ENCODE data around the gene TTLL1.
A peak's percentile ranks its signal among the peaks of the same experiment; 100 is the strongest.
"Not testable (repeated sequence)": the region's sequence is repeated elsewhere in the genome, so short reads cannot be mapped to it uniquely, and the experiment has no call there.

TTLL1 gene

GRCh38 chr22:43031617-43032016 lies 57.6 kb downstream of the TTLL1 start:
- H2AFZ ChIP-seq (ENCODE audit: low read depth), result no peak overlapping the region
- H3K4me1 ChIP-seq (ENCODE audit: low read depth, poor library complexity, severe bottlenecking), result no peaks in the 10 kb centered on the region
- TF ChIP-seq CTCF (conservative IDR thresholded peaks at IDR 0.05; ENCODE audit: low read depth, low read length), result no peak
- H3K4me2 ChIP-seq, result no peak overlapping the region
- no peak overlapping the region for H3K4me3 ChIP-seq (IDR thresholded peaks at IDR 0.05; ENCODE audit: insufficient read depth, low read depth, low read length)
- no peaks in the 10 kb centered on the region for H4K20me1 ChIP-seq (ENCODE audit: insufficient read depth)
- H3K79me2 ChIP-seq (ENCODE audit: insufficient read depth, low read depth), result no peaks in the 10 kb centered on the region
- no peaks in the 10 kb centered on the region for H3K36me3 ChIP-seq (ENCODE audit: insufficient read depth)
- H3K27ac ChIP-seq, result no peak overlapping the region
- H3K27me3 ChIP-seq (ENCODE audit: insufficient read depth, low read depth), result no peaks in the 10 kb centered on the region
- no peak overlapping the region for H3K9ac ChIP-seq

GRCh38 chr22:43018615-43019014 lies 70.6 kb downstream of the TTLL1 start:
- H3K79me2 ChIP-seq (ENCODE audit: insufficient read depth, low read depth), result no peaks in the 10 kb centered on the region; the same call in 1 of the 2 replicates
- H2AFZ ChIP-seq (ENCODE audit: low read depth), result no peak overlapping the region
- no peak overlapping the region for H3K9ac ChIP-seq
- H3K4me1 ChIP-seq (ENCODE audit: low read depth, poor library complexity, severe bottlenecking), result peaks cover 11% of the 10 kb centered on the region
- no peaks in the 10 kb centered on the region for H4K20me1 ChIP-seq (ENCODE audit: insufficient read depth)
- TF ChIP-seq CTCF (conservative IDR thresholded peaks at IDR 0.05; ENCODE audit: low read depth, low read length), result no peak
- H3K36me3 ChIP-seq (ENCODE audit: insufficient read depth), result no peaks in the 10 kb centered on the region
- no peak overlapping the region for H3K4me3 ChIP-seq (IDR thresholded peaks at IDR 0.05; ENCODE audit: insufficient read depth, low read depth, low read length)
- no peak overlapping the region for H3K4me2 ChIP-seq
- no peaks in the 10 kb centered on the region for H3K27me3 ChIP-seq (ENCODE audit: insufficient read depth, low read depth)
- no peak overlapping the region for H3K27ac ChIP-seq

GRCh38 chr22:43017525-43018460 lies 71.4 kb downstream of the TTLL1 start:
- Histone ChIP-seq H3K27me3 (ENCODE audit: insufficient read depth, low read depth) (no peaks in the 10 kb centered on the region), H4K20me1 (ENCODE audit: insufficient read depth) (no peaks in the 10 kb centered on the region), H3K4me2 (no peak overlapping the region), H3K4me3 (IDR thresholded peaks at IDR 0.05; ENCODE audit: insufficient read depth, low read depth, low read length) (no peak overlapping the region), H3K79me2 (ENCODE audit: insufficient read depth, low read depth) (no peaks in the 10 kb centered on the region; the same call in 1 of the 2 replicates), H2AFZ (ENCODE audit: low read depth) (no peak overlapping the region), H3K36me3 (ENCODE audit: insufficient read depth) (no peaks in the 10 kb centered on the region), H3K4me1 (ENCODE audit: low read depth, poor library complexity, severe bottlenecking) (peaks cover 12% of the 10 kb centered on the region), H3K9ac (no peak overlapping the region), H3K27ac (no peak overlapping the region)
- TF ChIP-seq CTCF (conservative IDR thresholded peaks at IDR 0.05; ENCODE audit: low read depth, low read length), result no peak

- Histone ChIP-seq H3K4me1 (ENCODE audit: low read depth, poor library complexity, severe bottlenecking) (peaks cover 12% of the 10 kb centered on the region), H3K4me2 (peak overlapping the region; percentile 96; the same call in 1 of the 2 replicates)
- not testable (repeated sequence) for H3K36me3 ChIP-seq (ENCODE audit: insufficient read depth); H3K27me3 ChIP-seq (ENCODE audit: insufficient read depth, low read depth); H3K79me2 ChIP-seq (ENCODE audit: insufficient read depth, low read depth); H3K9ac ChIP-seq; H4K20me1 ChIP-seq (ENCODE audit: insufficient read depth); H2AFZ ChIP-seq (ENCODE audit: low read depth); H3K27ac ChIP-seq; H3K4me3 ChIP-seq (IDR thresholded peaks at IDR 0.05; ENCODE audit: insufficient read depth, low read depth, low read length)
Measured at GRCh38 chr22:43016150-43016549, 73.0 kb downstream of the TTLL1 start.

GRCh38 chr22:43015677-43016042 lies 73.5 kb downstream of the TTLL1 start:
- H3K4me1 ChIP-seq (ENCODE audit: low read depth, poor library complexity, severe bottlenecking), result peaks cover 12% of the 10 kb centered on the region
- no peaks in the 10 kb centered on the region for H3K36me3 ChIP-seq (ENCODE audit: insufficient read depth)
- H3K4me2 ChIP-seq, result peak overlapping the region; percentile 96
- H3K79me2 ChIP-seq (ENCODE audit: insufficient read depth, low read depth), result peaks cover 12% of the 10 kb centered on the region; the same call in 1 of the 2 replicates
- no peaks in the 10 kb centered on the region for H4K20me1 ChIP-seq (ENCODE audit: insufficient read depth)
- H3K27me3 ChIP-seq (ENCODE audit: insufficient read depth, low read depth), result no peaks in the 10 kb centered on the region
- H3K4me3 ChIP-seq (IDR thresholded peaks at IDR 0.05; ENCODE audit: insufficient read depth, low read depth, low read length), result no peak overlapping the region
- no peak overlapping the region for H3K27ac ChIP-seq
- no peak for TF ChIP-seq CTCF (conservative IDR thresholded peaks at IDR 0.05; ENCODE audit: low read depth, low read length)
- H3K9ac ChIP-seq, result peak overlapping the region; percentile 58; the same call in 1 of the 2 replicates
- peak overlapping the region; percentile 99 for H2AFZ ChIP-seq (ENCODE audit: low read depth)

Measured in KMS-11 (cell line).